ENCODE results near the gene EIF5B. TPM values are rescaled to one million over a fixed set of nuclear protein-coding genes. Genes with fewer than 3 reads are reported as not detected.

The EIF5B gene
- total and polyA plus RNA-seq, 2 of the 8 experiments (the other 6 are each of a cell fraction or from before 2014, with no cell fraction given), result 10.7 to 64.5 TPM

GRCh38 chr2:99421469-99421868 lies 84.3 kb downstream of the EIF5B start:
- Histone ChIP-seq H3K36me3 (ENCODE audit: control insufficient read depth in 2 of 4, insufficient read depth in 4 of 4, low read length in 3 of 4) (peaks cover 4 to 48% (median 27%) of the 10 kb centered on the region in 4 experiments), H3K79me1 (ENCODE audit: low read depth, low read length) (no peaks in the 10 kb centered on the region), H3K79me2 (ENCODE audit: control insufficient read depth in 1 of 2, insufficient read depth in 2 of 2, low read length in 2 of 2) (no peaks in the 10 kb centered on the region), H3K23ac (ENCODE audit: insufficient read length) (no peak overlapping the region), H3K4me1 (replicated peaks in 1 of 4; ENCODE audit: control insufficient read depth in 3 of 4, insufficient read depth in 4 of 4, low read length in 3 of 4) (no peaks in the 10 kb centered on the region), H3K23me2 (ENCODE audit: low read depth, low read length) (no peaks in the 10 kb centered on the region), H2BK20ac (ENCODE audit: low read length) (no peak overlapping the region), H2BK12ac (ENCODE audit: low read depth, low read length) (no peak overlapping the region), H3K27ac (ENCODE audit: low read depth, low read length) (no peak overlapping the region), H4K20me1 (replicated peaks in 1 of 2; ENCODE audit: control insufficient read depth in 1 of 2, insufficient read depth in 2 of 2, low read length in 2 of 2) (peaks cover 2% of the 10 kb centered on the region in 2 experiments), H4K8ac (ENCODE audit: extremely low read depth, insufficient read depth, low read length) (no peak overlapping the region), H2BK120ac (replicated peaks; ENCODE audit: low read depth, low read length) (no peak overlapping the region), H2AFZ (ENCODE audit: low read length) (no peak overlapping the region), H2BK15ac (ENCODE audit: low read length) (no peak overlapping the region), H3K4me3 (ENCODE audit: extremely low read depth in 1 of 4, insufficient read depth in 2 of 4, low read depth in 3 of 4, low read length in 4 of 4) (no peak overlapping the region), H3K9me3 (ENCODE audit: insufficient read depth in 2 of 2, low read depth in 1 of 2, low read length in 1 of 2) (no peaks in the 10 kb centered on the region), H3K56ac (replicated peaks; ENCODE audit: insufficient read length, low read depth, low read length) (no peak overlapping the region), H3K18ac (ENCODE audit: extremely low read depth, low read length) (no peak overlapping the region), H2AK5ac (ENCODE audit: low read depth, low read length) (no peak overlapping the region), H3K14ac (ENCODE audit: insufficient read length) (no peak overlapping the region), H3K27me3 (replicated peaks in 1 of 4; ENCODE audit: control insufficient read depth in 3 of 4, extremely low read depth in 1 of 4, insufficient read depth in 3 of 4, low read length in 3 of 4) (no peaks in the 10 kb centered on the region), H4K91ac (replicated peaks; ENCODE audit: insufficient read length, low read length) (no peak overlapping the region), H2BK5ac (ENCODE audit: low read depth, low read length) (no peak overlapping the region), H3K4ac (replicated peaks; ENCODE audit: insufficient read length, low read depth, low read length) (no peak overlapping the region), H4K5ac (ENCODE audit: insufficient read length, low read depth, low read length) (no peak overlapping the region), H3K9ac (replicated peaks in 1 of 4; ENCODE audit: extremely low read depth in 1 of 4, low read depth in 3 of 4, low read length in 3 of 4) (no peak overlapping the region), H3K4me2 (ENCODE audit: insufficient read depth in 1 of 2, low read depth in 2 of 2, low read length in 2 of 2) (no peak overlapping the region)
- 87% methylated on average over 5 of the region's 5 CpGs; no CpG with 5 or more reads in 1 of the 2 experiments for WGBS, 2 experiments (ENCODE audit: extremely low coverage in 1 of 2, insufficient coverage in 1 of 2, insufficient read length in 1 of 2, insufficient replicate concordance in 2 of 2, low coverage in 1 of 2, low lambda C conversion rate in 2 of 2, missing lambda C conversion rate in 1 of 2)
- no peak for TF ChIP-seq CREB1 (IDR thresholded peaks at IDR 0.05)
- no peak for TF ChIP-seq SP4 (IDR thresholded peaks at IDR 0.05; ENCODE audit: low read length)
- TF ChIP-seq JUN (IDR thresholded peaks at IDR 0.05; ENCODE audit: low read depth, low read length), result no peak
- no peak for TF ChIP-seq TCF12 (IDR thresholded peaks at IDR 0.05; ENCODE audit: low read depth, low read length)
- TF ChIP-seq KDM4A (IDR thresholded peaks at IDR 0.05; ENCODE audit: low read depth, low read length, severe bottlenecking), result no peak
- TF ChIP-seq EZH2 (IDR thresholded peaks at IDR 0.05; ENCODE audit: low read depth, low read length, severe bottlenecking), result no peak
- no peak for TF ChIP-seq SUZ12 (IDR thresholded peaks at IDR 0.05; ENCODE audit: low read length)
- no peak for TF ChIP-seq BCL11A (IDR thresholded peaks at IDR 0.05; ENCODE audit: low read depth in 2 of 2, low read length in 2 of 2)
- no peak for TF ChIP-seq MAFK (IDR thresholded peaks at IDR 0.05; ENCODE audit: low read depth, low read length)
- TF ChIP-seq POLR2AphosphoS5 (IDR thresholded peaks at IDR 0.05; ENCODE audit: low read depth, low read length), result no peak
- TF ChIP-seq SP2 (IDR thresholded peaks at IDR 0.05; ENCODE audit: low read length), result no peak
- no peak for TF ChIP-seq RFX5 (IDR thresholded peaks at IDR 0.05; ENCODE audit: borderline replicate concordance, low read depth, low read length)
- no peak for DNase-seq (ENCODE audit: low read depth in 1 of 2, low spot score in 2 of 2)
- POLR2A ChIA-PET (ENCODE audit: partially characterized antibody), result interaction anchor here (1.2 kb wide), 1 partner anchor 13 kb away, joined by 5 read pairs; no protein-coding TSS in a partner anchor
- CTCF ChIA-PET (ENCODE audit: partially characterized antibody), result interaction anchor here (0.9 kb wide), 1 partner anchor 16 kb away, joined by 3 read pairs; no protein-coding TSS in a partner anchor
- no peak for FAIRE-seq

Measured in H1 (cell line).